DMS153 (cell line): Measurements from ENCODE around the gene IFNGR2.
"Not testable (repeated sequence)": the region's sequence is repeated elsewhere in the genome, so short reads cannot be mapped to it uniquely, and the experiment has no call there.

Experiments
- DNase-seq: peaks from one replicate; lab custom pipeline; 2025; lab: John Stamatoyannopoulos, UW

Gene IFNGR2

GRCh38 chr21:33377221-33377920 lies 25.8 kb upstream of the IFNGR2 start:
- DNase-seq = no peak

- DNase-seq = no peak
Observed at GRCh38 chr21:33378081-33378480, 25.1 kb upstream of the IFNGR2 start.

- not testable (repeated sequence) for DNase-seq
Observed at GRCh38 chr21:33379934-33380333, 23.3 kb upstream of the IFNGR2 start.

- peak; percentile 70 for DNase-seq
Observed at GRCh38 chr21:33380483-33380998, 22.7 kb upstream of the IFNGR2 start.

- DNase-seq = not testable (repeated sequence)
Observed at GRCh38 chr21:33381381-33381780, 21.8 kb upstream of the IFNGR2 start.

- no peak for DNase-seq
Observed at GRCh38 chr21:33383056-33383888, 19.9 kb upstream of the IFNGR2 start.

- DNase-seq = no peak
Observed at GRCh38 chr21:33384841-33385331, 18.3 kb upstream of the IFNGR2 start.

GRCh38 chr21:33386222-33386784 lies 16.9 kb upstream of the IFNGR2 start:
- DNase-seq = no peak

GRCh38 chr21:33387294-33387693 lies 15.9 kb upstream of the IFNGR2 start:
- DNase-seq = no peak

GRCh38 chr21:33388188-33388587 lies 15.0 kb upstream of the IFNGR2 start:
- no peak for DNase-seq

GRCh38 chr21:33390479-33390878 lies 12.7 kb upstream of the IFNGR2 start:
- no peak for DNase-seq

- no peak for DNase-seq
Observed at GRCh38 chr21:33391656-33392055, 11.6 kb upstream of the IFNGR2 start.

- DNase-seq = no peak
Observed at GRCh38 chr21:33392284-33392985, 10.8 kb upstream of the IFNGR2 start.

- DNase-seq = no peak
Observed at GRCh38 chr21:33393348-33393747, 9.9 kb upstream of the IFNGR2 start.

- no peak for DNase-seq
Observed at GRCh38 chr21:33394260-33394659, 9.0 kb upstream of the IFNGR2 start.

GRCh38 chr21:33395891-33396331 lies 7.3 kb upstream of the IFNGR2 start:
- DNase-seq = no peak

GRCh38 chr21:33396436-33396835 lies 6.8 kb upstream of the IFNGR2 start:
- DNase-seq = no peak

GRCh38 chr21:33396951-33397350 lies 6.3 kb upstream of the IFNGR2 start:
- no peak for DNase-seq

- DNase-seq = no peak
Observed at GRCh38 chr21:33397717-33398116, 5.5 kb upstream of the IFNGR2 start.

GRCh38 chr21:33398361-33398760 lies 4.9 kb upstream of the IFNGR2 start:
- no peak for DNase-seq

- no peak for DNase-seq
Observed at GRCh38 chr21:33401630-33401992, 1.6 kb upstream of the IFNGR2 start.
